COLO829 (cell line): ENCODE results near the gene SPTBN2.

Experiments
- DNase-seq: peaks from one replicate; pipeline ENCODE4 v3.0.0; 2012; ENCODE audit warnings: low spot score

Gene SPTBN2

DNA sequence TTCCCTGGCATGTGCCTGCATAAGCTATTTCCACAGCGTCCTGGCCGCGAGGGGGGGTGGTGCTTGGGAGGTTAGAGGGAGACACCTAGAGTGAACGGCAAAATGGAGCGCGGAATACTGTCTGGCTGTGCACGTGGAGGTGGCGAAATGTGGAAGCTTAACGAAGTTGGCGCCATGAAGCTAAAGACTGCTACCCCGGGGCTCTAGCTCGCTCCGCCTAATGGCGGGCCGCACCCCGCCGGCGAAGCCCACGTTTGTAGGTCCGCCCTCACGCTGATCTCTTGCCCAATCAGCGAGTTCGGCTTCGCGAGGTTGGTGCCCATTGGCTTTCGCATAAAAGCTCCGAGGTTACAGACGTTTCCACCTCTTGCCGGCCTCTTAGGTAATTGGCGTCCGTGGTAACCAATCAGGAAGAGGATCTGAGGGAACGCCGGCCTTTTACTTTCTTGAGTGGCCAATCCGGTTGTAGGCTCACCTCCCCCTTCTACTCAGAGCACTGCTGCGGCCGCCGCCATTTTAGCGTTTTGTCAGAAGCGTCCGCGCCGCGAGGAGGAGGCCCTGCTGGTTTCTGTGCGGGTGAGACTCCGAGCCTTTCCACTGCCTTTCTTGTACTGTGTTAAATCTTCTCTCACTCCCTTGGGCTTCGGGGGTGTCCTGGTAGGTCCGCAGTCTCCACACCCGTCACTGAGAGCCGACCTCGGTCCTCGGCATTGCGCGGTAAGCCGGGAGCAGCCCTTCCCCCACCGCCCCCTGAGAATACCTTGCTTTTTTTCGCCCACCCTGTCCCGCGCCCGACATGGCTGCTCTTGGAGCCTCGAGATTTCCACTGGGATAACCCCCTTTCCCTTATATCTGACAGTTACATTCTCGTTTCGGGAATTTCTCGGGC lies 90.6 kb downstream of the SPTBN2 start, which contains the start of gene RBM4:
RBM4 (plus strand) TSS at position 527 of the 889 bp plus-strand sequence. CDS start 1,009 bp downstream, outside the sequence.
- peak; percentile 99 for DNase-seq

GRCh38 chr11:66637557-66638176 lies 91.3 kb downstream of the SPTBN2 start:
- DNase-seq: no peak

- no peak for DNase-seq
Observed at GRCh38 chr11:66636411-66636810, 92.6 kb downstream of the SPTBN2 start.
